Fibroblast of mammary gland (primary cell): ENCODE measurements around the gene LGR6.

ENCODE experiments used
- DNase-seq: peaks from one replicate; pipeline ENCODE4 v3.0.0-alpha.2; 2010; ENCODE audit warnings: low read depth
- H3K4me3 ChIP-seq: 2 replicates; pipeline ENCODE4 v1.5.1; 2011; ENCODE audit warnings: low read depth, mild to moderate bottlenecking, low read length, moderate library complexity; ENCODE audit not compliant: control insufficient read depth
- CTCF ChIP-seq: conservative IDR thresholded peaks from 2 replicates; pipeline ENCODE4 v1.5.1; 2011; ENCODE audit warnings: low read depth, low read length, inconsistent platforms; ENCODE audit not compliant: control insufficient read depth, insufficient read depth

LGR6 gene

DNA sequence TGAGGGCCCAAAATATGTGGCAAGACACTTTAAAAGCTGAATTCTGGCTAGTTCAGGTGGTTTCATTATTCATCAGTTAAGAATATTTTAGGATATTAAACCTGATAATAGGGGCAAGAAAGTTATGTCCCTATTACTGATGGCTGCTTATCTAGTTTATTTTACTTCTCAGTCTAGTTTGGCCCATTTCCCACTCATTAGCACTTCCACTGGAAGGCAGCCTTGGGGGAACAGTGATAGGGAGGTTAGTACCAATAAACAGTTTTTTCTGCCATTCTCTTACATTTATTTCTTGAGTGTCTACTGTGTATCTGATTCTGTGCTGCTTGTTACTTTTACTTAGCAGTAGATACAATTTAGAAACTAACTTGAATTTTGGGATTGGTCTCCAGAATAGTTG, 163.9 kb downstream of the LGR6 start:
- DNase-seq, result no peak
- no peak for TF ChIP-seq CTCF
- no peak overlapping the region for H3K4me3 ChIP-seq

- no peak for TF ChIP-seq CTCF
- no peak for DNase-seq
- no peak overlapping the region for H3K4me3 ChIP-seq
Observed at GRCh38 chr1:202361224-202361623, 167.6 kb downstream of the LGR6 start.

DNA sequence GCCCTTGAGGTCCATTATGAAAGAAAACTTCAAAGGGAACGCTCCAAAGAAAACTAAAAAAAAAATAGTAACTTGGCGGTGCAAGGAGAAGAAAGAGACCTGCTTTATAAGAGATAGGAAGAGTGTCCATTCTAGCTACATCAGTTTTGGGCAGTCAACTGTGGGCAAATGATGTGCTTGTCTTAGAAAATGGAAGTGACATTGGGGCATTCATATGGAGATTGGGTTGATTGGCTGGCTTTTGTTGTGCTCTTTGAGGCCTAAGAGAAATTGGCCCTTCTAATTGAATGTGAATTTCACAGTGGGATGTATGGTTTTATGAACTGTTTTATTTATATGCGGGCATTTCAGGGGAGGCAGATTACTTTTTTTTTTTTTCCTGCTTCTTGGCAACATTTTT, 168.1 kb downstream of the LGR6 start:
- TF ChIP-seq CTCF, result no peak
- DNase-seq, result no peak
- no peak overlapping the region for H3K4me3 ChIP-seq

GRCh38 chr1:202362212-202362611, 168.6 kb downstream of the LGR6 start:
- TF ChIP-seq CTCF, result no peak
- no peak overlapping the region for H3K4me3 ChIP-seq
- DNase-seq, result no peak

DNA sequence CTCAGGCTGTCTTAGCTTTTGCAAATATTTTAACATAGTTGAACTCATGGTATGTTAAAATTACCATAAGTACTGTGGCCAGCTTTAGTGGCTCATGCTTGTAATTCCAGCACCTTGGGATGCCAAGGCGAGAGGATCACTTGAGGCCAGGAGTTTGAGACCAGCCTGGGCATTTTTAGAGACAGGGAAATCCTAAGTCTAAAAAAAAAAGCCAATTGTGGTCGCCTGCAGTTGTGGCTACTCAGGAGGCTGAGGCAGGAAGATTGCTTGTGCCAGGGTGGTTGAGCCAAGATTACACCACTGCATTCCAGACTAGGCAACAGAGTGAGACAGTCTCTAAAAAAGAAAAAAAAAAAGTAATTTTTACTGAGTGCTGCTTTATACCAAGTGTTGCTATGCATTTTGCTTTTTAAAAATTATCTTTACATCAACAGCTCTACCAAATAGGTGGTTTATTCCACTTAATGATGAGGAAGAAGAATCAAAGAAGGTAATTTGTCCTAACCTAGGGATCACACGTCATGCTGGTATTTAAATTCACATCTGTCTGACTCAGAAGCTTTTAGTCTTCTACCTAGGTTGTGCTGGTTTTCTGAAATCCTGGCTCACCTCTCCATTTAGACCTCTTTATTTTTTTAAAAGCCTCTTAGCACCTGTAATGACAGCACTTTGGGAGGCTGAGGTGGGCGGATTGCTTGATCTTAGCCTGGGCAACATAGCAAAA, 171.7 kb downstream of the LGR6 start:
- no peak for TF ChIP-seq CTCF
- DNase-seq, result peak; percentile 42
- H3K4me3 ChIP-seq, result no peak overlapping the region

DNA sequence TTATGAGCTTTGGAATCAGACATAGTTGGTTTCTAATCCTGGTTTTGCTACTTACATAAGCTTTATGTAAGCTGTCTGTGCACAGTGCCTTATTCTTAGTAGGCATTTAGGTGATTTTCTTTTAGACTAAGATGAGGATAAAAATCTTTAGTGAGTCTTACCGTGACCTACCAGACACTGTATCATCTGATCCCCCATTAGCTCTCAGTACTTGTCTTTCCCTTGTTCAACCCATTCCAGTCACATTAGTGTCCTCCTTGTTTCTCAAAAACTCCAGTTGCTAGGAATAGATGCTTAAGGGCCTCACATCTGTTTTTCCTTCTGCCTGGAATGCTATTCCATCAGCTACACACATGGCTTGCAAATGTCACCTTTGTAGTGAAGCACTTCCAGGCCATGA, 173.7 kb downstream of the LGR6 start:
- TF ChIP-seq CTCF, result no peak
- no peak overlapping the region for H3K4me3 ChIP-seq
- DNase-seq, result peak; percentile 47
